Measurements from ENCODE around the gene NTM. TPM values are rescaled to one million over a fixed set of nuclear protein-coding genes. Genes with fewer than 3 reads are reported as not detected.

NTM gene
- total and polyA plus RNA-seq, 2 of the 8 experiments (the other 6 are each of a cell fraction or from before 2014, with no cell fraction given) = 13.4 to 20.0 TPM

DNA sequence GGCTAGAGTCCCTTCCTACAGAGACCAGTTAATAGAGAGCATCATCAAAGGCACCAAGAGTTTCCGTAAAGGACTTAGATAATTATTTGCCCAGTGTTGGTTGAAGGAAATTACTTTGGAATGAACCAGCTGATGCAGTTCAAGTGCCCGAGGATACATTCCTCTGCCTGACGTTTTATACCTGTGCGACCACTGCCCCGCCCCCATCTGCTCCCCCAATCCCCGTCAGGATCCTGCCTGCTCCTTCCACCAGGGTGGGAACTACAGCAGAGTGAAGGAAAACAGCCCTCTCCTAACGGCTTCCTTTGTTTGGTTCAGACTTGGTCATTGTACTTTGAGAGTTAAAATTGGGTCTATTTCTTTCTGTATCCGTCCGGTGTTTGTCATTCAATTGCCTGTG, 761.5 kb downstream of the NTM start:
- H3K9ac ChIP-seq (replicated peaks in 1 of 4; ENCODE audit: extremely low read depth in 1 of 4, low read depth in 3 of 4, low read length in 3 of 4) = no peak overlapping the region
- POLR2A ChIA-PET (ENCODE audit: partially characterized antibody) = no interaction called here

More for the DNA sequence above, 761.5 kb downstream of the NTM start:
- DNase-seq (ENCODE audit: low read depth in 1 of 2, low spot score in 2 of 2) (no peak), FAIRE-seq (no peak)
- Histone ChIP-seq H4K91ac (replicated peaks; ENCODE audit: insufficient read length, low read length) (no peak overlapping the region), H4K20me1 (replicated peaks in 1 of 2; ENCODE audit: control insufficient read depth in 1 of 2, insufficient read depth in 2 of 2, low read length in 2 of 2) (no peaks in the 10 kb centered on the region), H2BK15ac (ENCODE audit: low read length) (no peak overlapping the region), H4K5ac (ENCODE audit: insufficient read length, low read depth, low read length) (no peak overlapping the region), H3K79me2 (ENCODE audit: control insufficient read depth in 1 of 2, insufficient read depth in 2 of 2, low read length in 2 of 2) (no peaks in the 10 kb centered on the region), H3K4ac (replicated peaks; ENCODE audit: insufficient read length, low read depth, low read length) (no peak overlapping the region), H2AK5ac (ENCODE audit: low read depth, low read length) (no peak overlapping the region), H2BK120ac (replicated peaks; ENCODE audit: low read depth, low read length) (no peak overlapping the region), H3K4me2 (ENCODE audit: insufficient read depth in 1 of 2, low read depth in 2 of 2, low read length in 2 of 2) (no peak overlapping the region), H3K23ac (ENCODE audit: insufficient read length) (no peak overlapping the region), H2BK5ac (ENCODE audit: low read depth, low read length) (no peak overlapping the region), H3K4me3 (ENCODE audit: extremely low read depth in 1 of 4, insufficient read depth in 2 of 4, low read depth in 3 of 4, low read length in 4 of 4) (no peak overlapping the region), H4K8ac (ENCODE audit: extremely low read depth, insufficient read depth, low read length) (no peak overlapping the region), H3K23me2 (ENCODE audit: low read depth, low read length) (no peaks in the 10 kb centered on the region; the same call in 1 of the 2 replicates), H3K27me3 (replicated peaks in 1 of 4; ENCODE audit: control insufficient read depth in 3 of 4, extremely low read depth in 1 of 4, insufficient read depth in 3 of 4, low read length in 3 of 4) (no peaks in the 10 kb centered on the region), H3K27ac (ENCODE audit: low read depth, low read length) (no peak overlapping the region), H2BK20ac (ENCODE audit: low read length) (no peak overlapping the region), H3K14ac (ENCODE audit: insufficient read length) (no peak overlapping the region), H3K56ac (replicated peaks; ENCODE audit: insufficient read length, low read depth, low read length) (no peak overlapping the region), H3K4me1 (replicated peaks in 1 of 4; ENCODE audit: control insufficient read depth in 3 of 4, insufficient read depth in 4 of 4, low read length in 3 of 4) (peaks cover 0 to 6% (median 2%) of the 10 kb centered on the region in 4 experiments; a peak in 2 of 7 replicates), H3K9me3 (ENCODE audit: insufficient read depth in 2 of 2, low read depth in 1 of 2, low read length in 1 of 2) (no peaks in the 10 kb centered on the region), H2AFZ (ENCODE audit: low read length) (no peak overlapping the region), H3K18ac (ENCODE audit: extremely low read depth, low read length) (no peak overlapping the region), H2BK12ac (ENCODE audit: low read depth, low read length) (no peak overlapping the region), H3K79me1 (ENCODE audit: low read depth, low read length) (no peaks in the 10 kb centered on the region), H3K36me3 (ENCODE audit: control insufficient read depth in 2 of 4, insufficient read depth in 4 of 4, low read length in 3 of 4) (no peaks in the 10 kb centered on the region)
- 74% methylated on average over 9 of the region's 9 CpGs; no CpG with 5 or more reads in 1 of the 2 experiments for WGBS, 2 experiments (ENCODE audit: extremely low coverage in 1 of 2, insufficient coverage in 1 of 2, insufficient read length in 1 of 2, insufficient replicate concordance in 2 of 2, low coverage in 1 of 2, low lambda C conversion rate in 2 of 2, missing lambda C conversion rate in 1 of 2)
- CTCF ChIA-PET (ENCODE audit: partially characterized antibody) = interaction anchor here (0.6 to 3.9 kb wide), 16 partner anchors 8 to 438 kb away, joined by 3 to 16 read pairs (median 4); no protein-coding TSS in a partner anchor
- TF ChIP-seq RBBP5 (IDR thresholded peaks at IDR 0.05; ENCODE audit: borderline replicate concordance, low read depth, low read length) (no peak), TCF12 (IDR thresholded peaks at IDR 0.05; ENCODE audit: low read depth, low read length) (no peak), CBX5 (IDR thresholded peaks at IDR 0.05; ENCODE audit: low read depth, low read length) (no peak), PHF8 (conservative IDR thresholded peaks at IDR 0.05; ENCODE audit: low read depth, low read length) (no peak), TAF7 (optimal IDR thresholded peaks at IDR 0.05; ENCODE audit: borderline replicate concordance, low read depth, low read length) (no peak), KDM5A (IDR thresholded peaks at IDR 0.05; ENCODE audit: low read length) (no peak), KDM4A (IDR thresholded peaks at IDR 0.05; ENCODE audit: low read depth, low read length, severe bottlenecking) (no peak), CHD2 (IDR thresholded peaks at IDR 0.05; ENCODE audit: low read length) (no peak), SAP30 (IDR thresholded peaks at IDR 0.05; ENCODE audit: insufficient read depth, insufficient replicate concordance, low read length) (no peak), POLR2A (IDR thresholded peaks at IDR 0.05; ENCODE audit: control extremely low read depth in 1 of 2, low read depth in 2 of 2, low read length in 2 of 2) (no peak), HDAC2 (IDR thresholded peaks at IDR 0.05; ENCODE audit: borderline replicate concordance in 1 of 2, low read depth in 2 of 2, low read length in 2 of 2) (no peak), ZNF274 (IDR thresholded peaks at IDR 0.05; ENCODE audit: borderline replicate concordance, extremely low read depth, low read length) (no peak), TAF1 (IDR thresholded peaks at IDR 0.05; ENCODE audit: low read depth, low read length) (no peak), YY1 (IDR thresholded peaks at IDR 0.05; ENCODE audit: low read depth, low read length) (no peak), EGR1 (IDR thresholded peaks at IDR 0.05; ENCODE audit: borderline replicate concordance, low read depth, low read length) (no peak)
